NCI-H1436 treated with DMSO at 0.1 percent for 48 hours (cell line): ENCODE results near the gene ATP2A1.
"Not testable (repeated sequence)": the region's sequence is repeated elsewhere in the genome, so short reads cannot be mapped to it uniquely, and the experiment has no call there.

ENCODE experiments used
- DNase-seq: peaks from one replicate; lab custom pipeline; 2025; lab: John Stamatoyannopoulos, UW

The ATP2A1 gene

GRCh38 chr16:28935924-28936783 is 57.9 kb downstream of the ATP2A1 start:
- DNase-seq = no peak

GRCh38 chr16:28936784-28937155 is 58.5 kb downstream of the ATP2A1 start:
- DNase-seq = no peak

- DNase-seq = no peak
Measured at GRCh38 chr16:28937222-28937876, 59.1 kb downstream of the ATP2A1 start.

- DNase-seq = no peak
Measured at GRCh38 chr16:28938721-28939120, 60.4 kb downstream of the ATP2A1 start.

- DNase-seq = not testable (repeated sequence)
Measured at GRCh38 chr16:28939825-28940224, 61.5 kb downstream of the ATP2A1 start.

GRCh38 chr16:28943281-28943680 is 65.0 kb downstream of the ATP2A1 start:
- DNase-seq = no peak

GRCh38 chr16:28946681-28947080 is 68.4 kb downstream of the ATP2A1 start:
- DNase-seq = no peak

- peak; percentile 97 for DNase-seq
Measured at GRCh38 chr16:28950648-28951409, 72.5 kb downstream of the ATP2A1 start, which contains the start of gene NFATC2IP. NFATC2IP (plus strand) TSS chr16:28950937; CDS start chr16:28951012, 75 bp downstream.

GRCh38 chr16:28951410-28951943 is 73.2 kb downstream of the ATP2A1 start:
- DNase-seq = no peak
